ENCODE measurements around the gene KCNQ1.

DNA sequence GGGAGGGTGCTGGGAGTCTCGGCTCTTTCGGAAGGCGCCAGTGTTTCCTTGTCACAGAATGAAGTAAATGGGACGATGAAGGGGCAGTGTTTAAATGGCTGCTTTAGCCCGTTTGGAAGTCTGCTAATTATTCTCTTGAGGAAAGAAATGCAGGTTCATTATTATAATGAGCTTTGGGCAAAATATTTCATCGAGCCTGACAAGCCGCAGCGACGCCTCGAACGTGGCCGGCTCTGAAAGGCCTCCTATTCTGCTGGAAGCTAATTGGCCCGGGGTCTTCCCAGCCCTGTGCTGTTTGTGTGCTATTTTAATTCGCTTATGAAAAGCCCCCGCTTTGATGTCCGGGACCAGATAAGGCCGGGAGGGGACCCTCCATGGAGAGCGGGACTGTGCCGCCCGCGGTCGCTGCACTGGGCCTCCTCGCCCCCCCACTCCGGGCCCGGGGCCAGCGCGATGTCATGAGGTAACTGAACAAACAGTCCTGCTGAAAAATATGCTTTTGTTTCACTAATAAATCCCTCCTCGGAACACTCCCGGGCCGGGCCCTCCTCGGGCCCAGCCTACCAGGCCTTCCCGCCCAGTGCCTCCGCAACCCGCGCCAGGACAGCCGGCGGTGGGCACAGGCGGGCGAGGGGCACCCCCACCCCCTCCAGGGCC, 362.3 kb downstream of the KCNQ1 start:
- TF ChIP-seq POLR2A (IDR thresholded peaks at IDR 0.05; ENCODE audit: low read length) (no peak), GATA1 (IDR thresholded peaks at IDR 0.05; ENCODE audit: low read depth, low read length) (no peak)
